Measurements from ENCODE around the gene CYTL1.

The CYTL1 gene

GRCh38 chr4:5052726-5053425 is 33.6 kb upstream of the CYTL1 start:
- H3K4me3 ChIP-seq (ENCODE audit: low read length): no peak overlapping the region
- no peak overlapping the region for H2AK5ac ChIP-seq (ENCODE audit: low read length)
- no peaks in the 10 kb centered on the region for H3K79me1 ChIP-seq (ENCODE audit: low read length)
- H3K27me3 ChIP-seq (ENCODE audit: insufficient read depth, low read length, poor library complexity): peaks cover 4% of the 10 kb centered on the region
- H3K36me3 ChIP-seq (ENCODE audit: control insufficient read depth, insufficient read depth, low read length): no peaks in the 10 kb centered on the region
- H2BK15ac ChIP-seq (replicated peaks; ENCODE audit: low read depth): no peak overlapping the region
- no peak overlapping the region for H3K23ac ChIP-seq (ENCODE audit: low read length)
- H4K8ac ChIP-seq (ENCODE audit: low read depth, low read length): no peak overlapping the region
- H2BK5ac ChIP-seq (ENCODE audit: low read length): no peak overlapping the region
- no peak overlapping the region for H3K18ac ChIP-seq (ENCODE audit: low read length)
- H2BK120ac ChIP-seq (ENCODE audit: low read depth, low read length): no peak overlapping the region
- no peak overlapping the region for H3K4me2 ChIP-seq (ENCODE audit: low read length)
- DNase-seq: no peak
- H3K79me2 ChIP-seq (ENCODE audit: control insufficient read depth, insufficient read depth, low read length): no peaks in the 10 kb centered on the region
- H3K27ac ChIP-seq (ENCODE audit: low read depth, low read length): no peak overlapping the region
- H3K4ac ChIP-seq (ENCODE audit: low read depth, low read length): no peak overlapping the region
- H3K4me1 ChIP-seq (ENCODE audit: control insufficient read depth, low read depth, low read length): no peaks in the 10 kb centered on the region
- H3K9ac ChIP-seq (ENCODE audit: low read length): no peak overlapping the region
- no CpG with 5 or more reads among the region's 6 CpGs for WGBS (ENCODE audit: extremely low coverage, insufficient coverage, low lambda C conversion rate)
- H4K5ac ChIP-seq (ENCODE audit: low read length): no peak overlapping the region
- no peak overlapping the region for H3K56ac ChIP-seq (ENCODE audit: low read length)

DNA sequence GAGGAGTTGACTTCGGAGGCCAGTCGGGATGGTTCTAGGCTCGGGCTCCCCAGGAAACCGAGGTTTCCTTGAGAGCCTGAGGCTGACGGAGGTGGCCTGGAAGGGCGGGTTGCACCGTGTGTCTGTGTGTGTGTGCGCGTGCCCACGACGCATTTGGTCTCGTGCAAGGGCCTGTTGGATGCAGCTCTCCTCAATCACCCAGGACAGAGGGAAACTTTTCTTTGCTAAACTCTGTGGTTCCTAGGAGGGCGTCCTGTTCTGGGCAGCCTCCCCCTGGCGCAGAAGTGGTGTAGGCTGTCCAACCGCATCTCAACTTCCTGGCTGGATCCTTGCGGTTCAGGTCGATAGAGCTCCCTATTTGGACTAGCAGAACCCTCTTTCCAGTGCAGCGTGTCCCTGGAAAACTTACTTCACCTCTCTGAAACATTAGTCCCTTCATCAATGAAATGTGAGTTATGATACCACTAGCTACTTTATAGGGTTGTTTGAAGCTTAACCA is 33.0 kb upstream of the CYTL1 start:
- Histone ChIP-seq H3K4me2 (ENCODE audit: low read length) (peak overlapping the region; percentile 88), H3K27ac (ENCODE audit: low read depth, low read length) (no peak overlapping the region), H4K8ac (ENCODE audit: low read depth, low read length) (no peak overlapping the region), H3K56ac (ENCODE audit: low read length) (peak overlapping the region; percentile 5), H3K36me3 (ENCODE audit: control insufficient read depth, insufficient read depth, low read length) (no peaks in the 10 kb centered on the region), H2AK5ac (ENCODE audit: low read length) (no peak overlapping the region), H4K5ac (ENCODE audit: low read length) (no peak overlapping the region), H3K4ac (ENCODE audit: low read depth, low read length) (no peak overlapping the region), H3K79me1 (ENCODE audit: low read length) (no peaks in the 10 kb centered on the region), H2BK5ac (ENCODE audit: low read length) (no peak overlapping the region), H3K4me1 (ENCODE audit: control insufficient read depth, low read depth, low read length) (no peaks in the 10 kb centered on the region), H3K27me3 (ENCODE audit: insufficient read depth, low read length, poor library complexity) (peaks cover 4% of the 10 kb centered on the region), H3K23ac (ENCODE audit: low read length) (peak overlapping the region; percentile 91), H3K9ac (ENCODE audit: low read length) (no peak overlapping the region), H2BK15ac (replicated peaks; ENCODE audit: low read depth) (no peak overlapping the region), H2BK120ac (ENCODE audit: low read depth, low read length) (no peak overlapping the region), H3K79me2 (ENCODE audit: control insufficient read depth, insufficient read depth, low read length) (no peaks in the 10 kb centered on the region), H3K18ac (ENCODE audit: low read length) (no peak overlapping the region), H3K4me3 (ENCODE audit: low read length) (no peak overlapping the region)
- WGBS (ENCODE audit: extremely low coverage, insufficient coverage, low lambda C conversion rate): no CpG with 5 or more reads among the region's 18 CpGs
- no peak for DNase-seq

GRCh38 chr4:5051278-5052203 is 32.3 kb upstream of the CYTL1 start, which contains the start of gene STK32B:
STK32B (plus strand) TSS chr4:5051480.
- H3K18ac ChIP-seq (ENCODE audit: low read length): no peak within 1 kb of the TSS
- H3K27me3 ChIP-seq (ENCODE audit: insufficient read depth, low read length, poor library complexity): peaks cover 4% of the 10 kb centered on the region
- H3K9ac ChIP-seq (ENCODE audit: low read length): peak within 1 kb of the TSS; percentile 59
- no peak within 1 kb of the TSS for H2AK5ac ChIP-seq (ENCODE audit: low read length)
- peak within 1 kb of the TSS; percentile 88 for H3K4me2 ChIP-seq (ENCODE audit: low read length)
- H3K79me1 ChIP-seq (ENCODE audit: low read length): no peaks in the 10 kb centered on the region
- H2BK120ac ChIP-seq (ENCODE audit: low read depth, low read length): no peak within 1 kb of the TSS
- H3K27ac ChIP-seq (ENCODE audit: low read depth, low read length): no peak within 1 kb of the TSS
- H4K5ac ChIP-seq (ENCODE audit: low read length): no peak within 1 kb of the TSS
- peak within 1 kb of the TSS; percentile 69 for H3K56ac ChIP-seq (ENCODE audit: low read length)
- no peaks in the 10 kb centered on the region for H3K36me3 ChIP-seq (ENCODE audit: control insufficient read depth, insufficient read depth, low read length)
- H3K23ac ChIP-seq (ENCODE audit: low read length): no peak within 1 kb of the TSS
- peak within 1 kb of the TSS; percentile 34 for H3K4me3 ChIP-seq (ENCODE audit: low read length)
- DNase-seq: peak; percentile 82
- no CpG with 5 or more reads among the region's 103 CpGs for WGBS (ENCODE audit: extremely low coverage, insufficient coverage, low lambda C conversion rate)
- H3K4me1 ChIP-seq (ENCODE audit: control insufficient read depth, low read depth, low read length): no peaks in the 10 kb centered on the region
- peak within 1 kb of the TSS; percentile 22 for H3K4ac ChIP-seq (ENCODE audit: low read depth, low read length)
- H2BK5ac ChIP-seq (ENCODE audit: low read length): no peak within 1 kb of the TSS
- H4K8ac ChIP-seq (ENCODE audit: low read depth, low read length): no peak within 1 kb of the TSS
- no peaks in the 10 kb centered on the region for H3K79me2 ChIP-seq (ENCODE audit: control insufficient read depth, insufficient read depth, low read length)
- H2BK15ac ChIP-seq (replicated peaks; ENCODE audit: low read depth): no peak within 1 kb of the TSS

GRCh38 chr4:5050520-5051277 is 31.4 kb upstream of the CYTL1 start:
- Histone ChIP-seq H3K4ac (ENCODE audit: low read depth, low read length) (no peak overlapping the region), H2BK5ac (ENCODE audit: low read length) (no peak overlapping the region), H3K4me1 (ENCODE audit: control insufficient read depth, low read depth, low read length) (no peaks in the 10 kb centered on the region), H3K27ac (ENCODE audit: low read depth, low read length) (no peak overlapping the region), H2AK5ac (ENCODE audit: low read length) (no peak overlapping the region), H3K23ac (ENCODE audit: low read length) (no peak overlapping the region), H3K79me1 (ENCODE audit: low read length) (no peaks in the 10 kb centered on the region), H3K4me2 (ENCODE audit: low read length) (peak overlapping the region; percentile 88), H2BK15ac (replicated peaks; ENCODE audit: low read depth) (no peak overlapping the region), H3K4me3 (ENCODE audit: low read length) (peak overlapping the region; percentile 34), H2BK120ac (ENCODE audit: low read depth, low read length) (no peak overlapping the region), H3K18ac (ENCODE audit: low read length) (no peak overlapping the region), H3K56ac (ENCODE audit: low read length) (peak overlapping the region; percentile 69), H4K5ac (ENCODE audit: low read length) (no peak overlapping the region), H4K8ac (ENCODE audit: low read depth, low read length) (no peak overlapping the region), H3K79me2 (ENCODE audit: control insufficient read depth, insufficient read depth, low read length) (no peaks in the 10 kb centered on the region), H3K36me3 (ENCODE audit: control insufficient read depth, insufficient read depth, low read length) (no peaks in the 10 kb centered on the region), H3K27me3 (ENCODE audit: insufficient read depth, low read length, poor library complexity) (peaks cover 4% of the 10 kb centered on the region), H3K9ac (ENCODE audit: low read length) (peak overlapping the region; percentile 58)
- no CpG with 5 or more reads among the region's 36 CpGs for WGBS (ENCODE audit: extremely low coverage, insufficient coverage, low lambda C conversion rate)
- peak; percentile 89 for DNase-seq

DNA sequence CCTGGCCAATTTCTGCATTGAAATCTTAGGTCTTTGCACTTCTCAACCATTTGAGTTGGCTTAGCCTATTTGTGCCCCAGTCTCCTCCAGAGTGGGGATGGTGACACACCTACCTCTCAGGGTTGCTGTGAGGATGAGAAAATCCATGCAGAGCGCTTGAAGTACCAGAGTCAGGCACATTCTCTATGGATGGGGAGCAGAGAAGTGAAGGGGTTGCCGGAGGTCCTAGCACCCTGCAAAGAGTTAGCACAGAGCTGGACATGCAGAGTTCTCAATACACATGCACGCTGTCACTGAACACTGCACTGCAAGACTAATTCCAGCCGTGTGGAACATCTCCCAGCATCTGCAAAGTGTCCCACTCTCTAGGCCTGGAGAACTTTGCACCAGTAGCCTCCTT is 29.5 kb upstream of the CYTL1 start:
- Histone ChIP-seq H3K4ac (ENCODE audit: low read depth, low read length) (no peak overlapping the region), H2BK5ac (ENCODE audit: low read length) (no peak overlapping the region), H3K56ac (ENCODE audit: low read length) (no peak overlapping the region), H2AK5ac (ENCODE audit: low read length) (no peak overlapping the region), H3K4me3 (ENCODE audit: low read length) (no peak overlapping the region), H3K79me1 (ENCODE audit: low read length) (no peaks in the 10 kb centered on the region), H3K27ac (ENCODE audit: low read depth, low read length) (no peak overlapping the region), H3K4me1 (ENCODE audit: control insufficient read depth, low read depth, low read length) (no peaks in the 10 kb centered on the region), H3K9ac (ENCODE audit: low read length) (no peak overlapping the region), H3K36me3 (ENCODE audit: control insufficient read depth, insufficient read depth, low read length) (no peaks in the 10 kb centered on the region), H2BK15ac (replicated peaks; ENCODE audit: low read depth) (no peak overlapping the region), H3K18ac (ENCODE audit: low read length) (no peak overlapping the region), H4K5ac (ENCODE audit: low read length) (no peak overlapping the region), H3K79me2 (ENCODE audit: control insufficient read depth, insufficient read depth, low read length) (no peaks in the 10 kb centered on the region), H2BK120ac (ENCODE audit: low read depth, low read length) (no peak overlapping the region), H3K4me2 (ENCODE audit: low read length) (no peak overlapping the region), H4K8ac (ENCODE audit: low read depth, low read length) (no peak overlapping the region), H3K23ac (ENCODE audit: low read length) (no peak overlapping the region), H3K27me3 (ENCODE audit: insufficient read depth, low read length, poor library complexity) (peaks cover 4% of the 10 kb centered on the region)
- no CpG with 5 or more reads among the region's 4 CpGs for WGBS (ENCODE audit: extremely low coverage, insufficient coverage, low lambda C conversion rate)
- DNase-seq: no peak
